ENCODE results near the gene VANGL2.

Gene VANGL2

DNA sequence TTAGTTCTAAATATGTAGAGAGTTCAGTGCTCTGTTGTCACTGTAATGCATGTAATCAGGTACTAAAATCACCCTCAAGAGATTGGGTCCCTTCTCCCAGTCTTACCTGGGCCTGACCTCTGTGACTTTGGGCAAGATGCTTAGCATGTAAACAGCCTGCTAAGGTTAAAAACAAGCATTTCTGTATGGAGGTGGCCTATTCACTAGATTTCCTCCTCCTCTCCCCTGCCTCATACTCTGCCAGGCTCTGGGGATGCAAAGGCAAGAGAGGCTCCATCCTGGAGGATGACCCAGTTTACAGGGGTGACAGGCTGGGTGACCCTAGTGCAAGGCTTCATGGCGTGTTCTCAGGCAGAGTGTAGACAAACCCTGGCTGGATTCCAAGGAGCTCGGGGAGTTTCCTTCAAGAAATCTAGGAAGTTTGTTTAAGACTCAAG, 28.8 kb downstream of the VANGL2 start:
- no peak for DNase-seq

DNA sequence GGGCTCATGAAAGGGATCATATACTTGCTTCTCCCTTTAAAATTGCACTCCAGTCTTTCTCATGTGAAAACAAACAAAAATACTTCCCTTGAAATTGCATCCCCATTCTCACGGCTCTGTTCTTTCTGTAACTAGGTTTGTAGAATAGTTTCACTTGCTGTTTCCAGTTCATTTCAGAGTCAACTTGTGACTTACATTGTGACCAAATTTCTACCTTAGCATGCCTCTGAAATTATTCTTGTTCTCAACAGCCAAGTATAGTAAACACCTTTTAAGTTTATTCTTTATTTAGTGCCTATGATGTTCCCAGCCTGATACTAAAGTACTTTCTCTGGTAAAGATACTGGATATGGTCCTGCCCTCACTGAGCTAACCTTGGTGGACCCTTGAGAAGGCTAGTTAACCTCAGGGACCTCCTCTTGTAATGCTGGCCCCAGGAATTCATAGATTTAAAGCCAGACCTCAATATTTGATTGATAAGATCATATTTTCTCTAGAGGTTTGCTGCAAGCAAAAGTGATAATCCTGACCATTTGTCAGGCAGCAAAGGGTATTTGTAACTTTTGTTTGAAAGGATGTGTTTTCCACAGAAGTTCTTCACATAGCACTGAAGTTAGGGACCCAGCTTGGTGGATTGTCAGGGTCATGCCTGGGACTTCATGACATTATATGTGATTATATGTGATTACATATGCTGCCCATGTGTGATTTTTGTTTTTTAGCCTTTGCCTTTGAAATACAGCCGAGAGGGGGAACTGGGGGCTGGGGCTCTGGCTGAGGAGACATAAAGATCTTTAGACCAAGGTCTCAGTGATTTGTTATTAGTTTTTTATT, 29.6 kb downstream of the VANGL2 start:
- DNase-seq = no peak

DNA sequence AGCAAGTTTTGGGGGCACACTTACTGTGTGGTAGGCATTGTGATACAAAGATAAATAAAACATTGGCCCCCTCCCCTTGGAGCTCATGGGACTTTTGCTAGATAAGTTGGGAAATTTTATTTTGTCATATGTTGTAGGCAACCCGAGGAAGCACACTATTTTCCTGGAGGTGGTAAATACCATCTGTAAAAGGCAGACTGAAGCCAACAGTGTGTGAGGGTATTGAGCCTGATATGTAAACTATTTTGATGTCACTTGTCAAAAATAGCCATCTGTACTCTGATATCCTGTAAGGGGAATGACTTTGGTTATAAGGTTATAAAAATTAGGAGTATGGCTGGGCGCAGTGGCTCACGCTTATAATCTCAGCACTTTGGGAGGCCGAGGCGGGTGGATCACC, 30.6 kb downstream of the VANGL2 start:
- DNase-seq = no peak

DNA sequence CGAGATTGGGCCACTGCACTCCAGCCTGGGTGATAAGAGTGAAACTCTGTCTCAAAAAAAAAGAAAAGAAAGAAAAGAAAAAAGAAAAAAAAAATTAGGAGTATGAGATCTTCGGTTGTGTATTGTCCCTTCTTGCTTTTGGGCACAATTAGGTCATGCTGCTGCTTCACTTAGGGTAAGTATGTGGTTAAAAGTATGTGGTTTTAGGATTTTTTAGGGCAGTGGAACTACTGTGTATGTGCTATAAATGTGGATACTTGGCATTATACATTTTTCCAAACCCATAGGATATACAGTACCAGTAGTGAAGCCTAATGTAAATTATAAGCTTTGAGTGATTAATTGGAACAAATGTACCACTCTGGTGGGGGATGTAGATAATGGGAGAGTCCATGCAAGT, 31.2 kb downstream of the VANGL2 start:
- DNase-seq = no peak

DNA sequence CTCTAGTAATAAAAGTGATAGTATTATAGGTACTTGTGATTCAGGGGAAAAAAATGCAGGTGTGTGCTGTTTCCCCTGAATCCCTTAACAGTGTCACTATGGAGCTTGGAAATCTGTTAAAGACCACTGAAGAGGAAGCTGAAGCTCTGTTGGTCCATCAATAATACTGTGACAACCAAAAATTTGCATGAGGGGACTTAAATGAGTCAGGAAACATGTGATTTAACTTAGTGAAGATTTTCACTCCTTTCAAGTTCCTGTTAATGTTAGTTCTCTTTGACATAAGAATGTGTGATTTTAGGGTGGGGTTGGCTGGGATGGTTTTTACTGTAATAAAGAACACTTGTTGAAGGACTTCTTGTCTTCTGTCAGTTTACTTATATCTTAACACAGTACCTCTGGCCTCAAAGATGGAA, 32.0 kb downstream of the VANGL2 start:
- no peak for DNase-seq

DNA sequence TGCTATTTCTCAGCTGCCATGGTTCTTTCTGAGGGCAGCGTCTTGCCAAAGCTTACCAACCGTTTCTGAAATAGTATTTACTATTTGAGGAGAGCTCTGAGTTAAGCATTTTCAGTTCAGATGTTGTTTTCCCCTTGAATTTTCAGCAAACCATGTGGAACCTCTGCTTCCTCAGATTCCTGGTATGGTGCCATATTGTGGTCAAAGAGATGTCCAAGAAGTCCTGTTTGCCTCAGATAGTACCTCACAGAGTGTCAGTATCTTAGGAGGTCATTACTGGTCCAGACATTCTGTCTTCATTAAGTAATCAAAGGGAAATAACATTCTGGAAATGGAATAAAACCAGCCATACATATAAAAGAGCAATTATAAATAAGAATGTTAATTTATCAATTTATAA, 36.6 kb downstream of the VANGL2 start:
- no peak for DNase-seq

DNA sequence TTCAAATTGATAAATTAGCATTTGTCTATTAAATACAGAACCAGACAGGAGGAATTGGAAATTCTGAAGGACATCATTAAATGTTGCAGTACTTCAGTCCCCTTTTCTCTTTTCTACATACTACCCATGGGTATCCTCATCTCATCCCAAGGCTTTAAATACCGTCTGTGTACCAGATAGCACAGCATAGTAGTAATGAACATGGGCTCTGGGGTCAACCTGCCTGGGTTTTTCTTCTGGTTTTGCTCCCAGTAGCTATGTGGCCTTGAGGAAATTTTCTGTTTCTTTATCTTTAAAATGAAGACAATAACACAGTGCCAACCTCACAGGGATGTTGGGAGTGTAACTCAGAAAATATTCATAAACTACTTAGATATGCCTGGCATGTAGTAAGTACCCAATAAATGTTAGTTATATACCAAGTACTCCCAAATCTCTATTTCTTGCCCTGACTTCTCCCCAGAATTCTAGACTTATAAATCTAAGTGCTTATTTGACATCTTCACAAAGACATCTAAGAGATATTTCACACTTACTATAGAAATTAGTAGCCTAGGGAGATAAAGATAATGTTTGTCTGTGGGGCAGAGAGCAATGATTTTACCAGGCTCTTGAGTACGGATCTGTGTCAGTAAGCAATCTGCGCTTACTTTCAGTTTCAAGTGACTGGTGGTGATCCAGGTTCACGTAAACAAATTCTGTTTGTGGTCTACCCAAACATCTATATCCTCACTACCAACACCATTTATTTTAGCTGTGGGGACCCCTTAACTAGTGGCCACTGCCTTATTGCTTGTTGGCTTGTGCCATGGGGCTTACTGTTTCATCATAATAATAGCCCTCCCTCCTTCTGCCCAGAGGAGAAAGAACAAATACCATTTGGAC, 37.3 kb downstream of the VANGL2 start:
- no peak for DNase-seq

DNA sequence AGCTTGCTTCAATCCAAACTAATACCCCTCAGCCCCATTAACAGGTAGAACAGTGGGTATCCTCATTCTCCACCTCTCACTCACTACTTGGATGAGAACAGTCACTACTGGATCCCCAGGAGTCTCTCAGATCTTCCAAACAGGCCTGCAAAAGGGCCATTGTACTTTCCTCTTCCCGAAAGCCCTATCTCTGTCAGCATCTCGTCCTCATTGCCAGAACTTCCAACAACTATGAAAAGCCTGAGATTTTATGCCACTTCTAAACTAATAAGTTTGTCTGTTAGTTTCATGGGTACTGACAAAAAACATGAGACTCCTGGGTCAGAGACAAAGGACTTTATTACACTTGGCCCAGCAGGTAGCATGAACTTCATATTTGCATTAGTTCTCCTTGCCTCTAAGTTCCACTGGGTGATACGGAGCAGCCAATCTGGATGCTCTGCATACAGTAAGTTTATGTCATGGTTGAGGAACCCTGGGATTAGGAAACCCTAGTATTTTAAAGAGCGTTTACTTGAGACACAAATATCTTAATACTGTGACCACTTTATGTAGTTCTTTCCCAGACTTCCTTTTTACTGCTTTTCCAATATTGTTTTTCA, 38.1 kb downstream of the VANGL2 start:
- DNase-seq = no peak

DNA sequence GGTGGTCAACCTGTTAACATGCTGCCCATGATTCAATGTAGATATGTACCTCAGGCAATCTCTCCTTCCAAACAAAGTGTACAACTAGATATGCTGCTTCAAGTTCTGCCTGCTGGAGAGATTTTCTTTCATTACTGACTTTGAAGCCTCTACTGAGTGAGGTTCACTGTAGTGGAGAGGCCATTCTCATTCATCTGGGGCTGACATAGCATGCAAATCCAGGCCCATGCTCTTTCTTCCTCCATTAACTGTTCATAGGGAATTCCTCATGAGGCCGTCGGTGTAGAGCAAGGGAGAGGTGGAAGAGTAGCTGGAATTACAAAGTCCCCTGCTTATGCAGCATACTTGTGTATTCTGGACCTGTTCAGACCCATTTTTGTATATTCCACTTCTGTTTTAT, 38.6 kb downstream of the VANGL2 start:
- DNase-seq = no peak

DNA sequence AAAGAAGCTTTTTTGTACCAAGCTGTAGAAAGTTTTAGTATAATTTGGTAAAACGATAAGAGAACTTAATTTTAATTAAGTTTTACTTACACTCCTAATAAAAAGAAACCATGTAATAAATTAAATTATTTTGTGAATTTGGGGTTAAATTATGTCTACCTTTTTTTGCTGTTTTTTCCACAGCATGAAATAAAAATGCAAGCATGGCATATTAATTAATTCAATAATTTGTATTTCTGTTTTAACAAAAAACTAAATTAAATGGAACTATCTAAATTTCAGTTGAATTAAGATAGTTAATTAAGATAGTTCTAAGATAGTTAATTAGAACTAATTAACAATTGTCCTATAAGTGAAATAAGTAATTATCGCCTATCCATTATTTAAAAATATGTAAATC, 39.4 kb downstream of the VANGL2 start:
- DNase-seq = no peak

DNA sequence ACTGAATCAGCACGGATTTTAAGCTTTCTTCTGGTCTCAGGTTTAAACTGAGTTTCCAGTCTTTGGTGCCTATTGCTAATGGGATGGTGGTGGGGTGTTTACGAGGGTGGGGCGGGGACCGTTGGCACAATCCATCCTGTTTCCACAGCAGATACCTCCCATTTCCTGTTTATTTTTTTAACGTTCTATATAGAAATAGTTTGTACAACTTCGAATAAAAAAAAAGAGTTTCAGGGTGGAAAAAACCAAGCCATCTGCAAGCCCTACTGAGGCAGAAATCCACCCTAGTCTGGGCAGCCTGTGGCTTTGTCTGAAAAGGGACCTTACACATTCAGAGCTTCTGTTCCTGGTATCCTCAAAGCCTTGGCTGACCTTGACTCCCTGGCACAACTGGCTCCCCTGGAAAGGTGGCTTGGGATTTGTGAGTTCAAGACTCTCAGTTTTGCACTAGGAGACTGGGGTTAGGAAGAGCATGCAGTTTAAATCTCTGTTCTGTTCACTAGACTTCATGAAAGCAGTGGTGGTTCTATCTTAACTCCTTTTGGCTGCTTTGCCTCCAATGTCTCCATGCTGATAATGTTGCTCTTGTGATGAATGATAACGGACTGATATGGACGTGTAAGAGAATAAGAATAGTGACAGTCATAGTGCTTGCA, 46.7 kb downstream of the VANGL2 start:
- no peak for DNase-seq

DNA sequence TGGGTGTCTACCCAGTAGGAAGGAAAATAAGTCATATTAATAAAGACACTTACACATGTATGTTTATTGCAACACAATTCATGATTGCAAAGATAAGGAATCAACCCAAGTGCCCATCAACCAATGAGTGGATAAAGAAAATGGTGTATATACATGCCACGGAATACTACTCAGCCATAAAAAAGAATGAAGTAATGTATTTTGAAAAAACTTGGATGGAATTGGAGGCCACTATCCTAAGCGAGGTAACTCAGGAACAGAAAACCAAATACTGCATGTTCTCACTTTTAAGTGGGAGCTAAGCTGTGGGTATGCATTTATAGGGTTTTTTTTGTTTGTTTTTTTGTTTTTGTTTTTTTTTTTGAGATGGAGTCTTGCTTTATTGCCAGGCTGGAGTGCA, 49.1 kb downstream of the VANGL2 start:
- no peak for DNase-seq

DNA sequence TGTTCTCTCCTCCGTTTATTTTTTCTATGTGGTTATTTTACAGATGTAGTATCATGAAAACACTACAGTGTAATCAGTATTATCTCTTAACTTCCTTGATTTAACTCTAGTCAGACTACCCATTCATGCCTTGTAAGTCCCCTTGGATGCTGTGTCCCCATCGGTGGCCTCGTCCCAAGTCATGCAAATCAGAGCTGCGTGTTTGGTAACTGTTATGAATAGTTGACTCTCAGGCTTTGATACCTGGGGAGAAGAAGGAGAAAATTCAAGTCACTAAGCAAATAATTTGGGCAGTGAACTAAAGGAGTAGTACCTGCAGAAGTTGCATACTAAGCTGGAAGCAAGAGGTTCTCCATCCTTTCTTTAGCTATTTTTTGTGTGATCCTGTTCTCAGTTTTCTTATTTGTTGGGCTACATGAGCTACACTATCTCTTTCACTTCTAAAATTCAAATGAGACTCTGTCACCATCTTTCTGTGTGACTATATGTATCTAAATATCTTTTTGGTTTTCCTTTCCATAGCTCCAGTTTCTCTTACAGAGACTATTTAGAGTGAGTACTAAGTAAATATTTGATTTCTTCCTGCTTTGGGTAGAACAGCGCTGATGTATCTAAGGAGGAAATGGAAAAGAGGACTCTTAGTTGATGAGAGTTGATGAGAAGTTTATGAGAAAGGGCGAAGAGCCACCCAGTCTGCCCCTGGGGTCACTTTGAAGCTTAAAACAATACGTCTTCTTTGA, 50.9 kb downstream of the VANGL2 start:
- no peak for DNase-seq

DNA sequence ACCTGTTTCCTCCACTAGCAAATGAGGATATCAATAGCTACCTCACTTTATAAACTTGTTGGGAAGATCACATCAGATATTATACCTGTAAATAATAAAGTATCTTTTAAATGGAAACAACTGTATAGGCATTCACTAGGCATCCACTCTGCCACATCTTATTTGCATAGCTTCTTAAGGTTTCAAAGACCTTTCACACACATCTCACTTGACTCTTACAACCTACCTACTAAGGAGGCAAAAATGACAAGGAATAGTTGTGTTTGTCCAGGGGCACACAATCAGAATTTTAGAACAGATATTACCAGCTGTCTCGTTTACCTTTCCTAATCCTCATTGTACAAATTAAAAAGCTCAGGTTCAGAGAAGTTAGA, 51.5 kb downstream of the VANGL2 start:
- DNase-seq = no peak

DNA sequence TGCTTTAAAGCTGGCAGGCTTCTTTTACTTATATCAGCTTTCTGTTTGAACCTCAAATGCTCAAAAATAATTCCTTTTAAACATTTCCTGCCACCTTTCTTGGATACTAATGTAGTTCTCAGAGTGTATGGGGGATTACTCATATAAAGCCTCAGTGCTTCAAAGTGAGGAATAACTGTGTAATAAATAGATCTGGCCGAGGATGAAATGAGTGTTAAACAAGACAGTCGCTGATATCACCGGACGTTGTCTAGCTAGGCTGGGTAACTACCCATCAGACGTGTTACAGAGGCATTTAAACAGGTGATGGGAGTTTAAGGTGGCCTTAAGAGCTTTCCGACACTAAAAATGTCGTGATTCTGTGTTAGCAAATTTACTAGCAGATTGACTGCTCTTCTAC, 53.1 kb downstream of the VANGL2 start:
- no peak for DNase-seq

DNA sequence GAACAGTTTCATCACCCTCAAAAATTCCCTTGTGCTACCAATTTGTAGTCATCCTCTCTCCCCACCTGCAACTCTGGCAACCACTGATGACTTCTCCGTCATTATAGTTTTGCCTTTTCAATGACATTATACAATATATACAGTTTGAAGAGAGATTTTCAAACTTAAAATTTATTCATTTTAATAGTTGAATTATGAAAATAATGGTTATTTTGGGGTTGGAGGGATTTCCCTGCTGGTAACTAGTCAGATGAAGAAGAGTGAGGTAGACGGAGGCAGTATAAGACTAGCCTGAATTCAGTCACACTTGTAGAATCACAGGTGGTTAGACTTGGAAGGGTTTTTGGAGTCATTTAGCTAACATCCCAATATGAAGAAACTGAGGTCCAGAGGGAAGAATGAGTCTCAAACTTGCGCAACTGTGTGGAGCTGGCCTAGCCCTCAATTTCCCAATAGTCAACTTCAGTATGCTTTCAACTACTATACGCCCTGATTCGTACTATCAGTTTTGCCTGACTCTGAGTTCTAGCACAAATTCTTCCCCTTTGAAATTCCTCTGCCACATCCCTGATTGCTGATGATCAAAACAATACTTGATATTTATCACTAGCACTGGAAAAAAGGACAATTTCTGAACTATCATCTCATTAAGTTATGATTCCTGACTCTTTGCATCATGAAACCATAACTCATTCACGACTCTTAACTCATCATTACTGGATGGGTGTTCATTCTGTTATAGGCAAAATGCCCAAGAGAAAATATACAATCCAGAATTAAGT, 54.2 kb downstream of the VANGL2 start:
- DNase-seq = no peak

DNA sequence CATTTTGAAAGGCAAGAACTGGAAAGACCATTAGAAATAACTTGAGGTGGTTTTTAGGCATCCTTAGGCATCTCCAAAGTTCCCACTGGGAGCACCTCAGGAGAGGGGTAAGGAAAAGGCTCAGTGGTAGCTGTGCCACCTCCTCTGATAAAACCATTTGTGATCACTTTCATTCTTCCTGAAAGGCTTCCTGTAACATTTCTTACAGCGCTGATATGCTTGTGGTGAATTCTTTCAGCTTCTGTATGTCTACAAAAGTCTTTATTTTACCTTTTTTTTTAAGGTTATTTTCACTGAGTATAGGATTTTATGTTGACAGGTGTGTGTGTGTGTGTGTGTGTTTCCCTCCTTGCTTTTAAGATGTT, 54.8 kb downstream of the VANGL2 start:
- DNase-seq = no peak

DNA sequence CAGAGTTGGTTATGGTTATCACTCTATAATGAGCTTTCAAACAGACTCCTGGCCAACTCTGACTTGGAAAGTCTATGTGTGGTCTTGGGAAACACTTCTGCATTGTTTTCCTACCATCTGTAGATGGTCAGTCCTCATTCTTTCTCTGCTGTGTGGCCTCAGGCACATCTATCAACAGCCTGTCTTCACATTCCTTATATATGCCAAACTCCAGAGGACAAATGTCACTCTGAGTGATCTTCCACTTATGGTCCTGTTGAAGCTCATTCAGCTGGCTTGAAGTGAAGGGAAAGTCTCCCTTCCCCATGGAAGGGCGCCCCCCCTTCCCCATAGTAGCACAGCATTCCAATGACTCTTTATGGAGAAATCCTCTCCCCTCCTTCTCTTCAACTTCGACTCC, 58.7 kb downstream of the VANGL2 start:
- no peak for DNase-seq

DNA sequence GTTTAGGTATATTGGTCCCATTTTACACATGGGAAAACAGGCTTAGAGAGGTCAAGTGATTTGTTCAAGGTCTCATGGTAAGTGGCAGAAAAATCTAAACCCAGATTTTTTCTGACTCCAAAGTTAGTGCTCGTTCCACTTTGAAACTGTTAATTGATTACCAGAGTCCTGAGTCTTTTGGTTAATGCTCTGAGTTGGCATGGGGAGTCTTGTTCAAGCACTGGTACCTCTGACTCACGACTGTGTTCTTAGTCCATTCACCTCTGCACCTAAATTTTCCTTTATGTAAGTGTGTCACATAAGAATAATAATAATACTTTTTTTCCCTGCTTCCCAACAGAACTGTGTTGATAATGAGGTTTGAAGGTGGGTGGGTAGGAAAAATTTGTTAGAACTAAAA, 59.3 kb downstream of the VANGL2 start:
- DNase-seq = no peak

DNA sequence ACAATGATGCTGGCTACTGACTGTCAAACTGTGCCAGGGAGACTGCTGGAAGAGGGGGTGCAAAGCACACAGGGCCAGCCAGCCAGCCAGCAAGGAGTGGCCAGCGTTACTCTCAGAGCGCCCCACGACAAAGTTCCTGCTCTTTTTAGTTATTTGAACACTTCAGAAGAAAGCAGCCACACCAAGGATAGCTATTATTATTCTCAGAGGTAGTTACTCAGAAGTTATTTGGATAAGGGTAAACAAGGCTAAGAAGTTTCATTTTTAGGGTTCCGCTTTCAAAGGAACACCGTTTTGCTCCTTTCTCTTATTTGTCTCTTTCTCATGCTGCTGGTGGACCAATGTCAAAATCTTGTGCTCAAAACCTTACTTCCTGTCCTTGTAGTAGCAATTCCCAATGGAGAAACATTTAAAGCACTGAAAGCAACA, 59.9 kb downstream of the VANGL2 start:
- DNase-seq = no peak

DNA sequence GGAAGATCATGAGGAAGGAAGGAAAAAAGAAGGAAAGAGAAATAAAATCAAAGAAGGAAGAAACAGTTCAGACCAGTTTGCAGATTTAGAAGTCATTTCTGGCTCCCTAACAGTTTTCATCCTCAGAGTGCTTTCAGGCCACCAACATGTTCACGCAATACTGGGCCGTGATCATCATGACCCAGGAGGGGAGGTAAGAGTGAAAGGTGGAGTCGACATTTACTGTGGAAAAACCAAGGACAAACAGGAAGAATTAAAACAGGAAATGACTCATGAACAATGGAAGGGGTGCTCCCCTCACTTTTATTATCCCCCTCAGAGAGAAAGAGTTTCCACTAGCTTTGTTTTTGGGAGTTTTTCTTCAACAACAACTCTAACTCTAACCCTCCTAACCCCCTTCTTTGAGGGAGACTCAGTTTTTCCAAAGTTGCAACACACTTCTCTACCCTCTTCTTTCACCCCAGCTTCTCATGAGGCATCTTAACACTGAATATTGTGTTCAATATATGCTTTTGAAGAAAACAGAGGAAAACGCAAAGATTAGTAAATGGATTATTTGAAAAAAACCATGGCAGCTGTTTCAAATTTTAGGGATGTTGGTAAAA, 60.4 kb downstream of the VANGL2 start:
- DNase-seq = no peak
